Natural killer cell (primary cell): ENCODE data around the gene DOCK1. TPM values are rescaled to one million over a fixed set of nuclear protein-coding genes. Genes with fewer than 3 reads are reported as not detected.

Source experiments
- ATAC-seq, 3 donors: fragments of 150-1000 bp in 2 of 3; fragments of 200-7000 bp in 1 of 3; cut with Tn5 transposase; 1 replicate in 1 of 3; 2 replicates in 2 of 3; pipeline ENCODE4 v1.10.0; 2021; ENCODE audit warnings: mild to moderate bottlenecking in 2 of 3, moderate library complexity in 2 of 3
- DNase-seq, 2 donors: peaks; one replicate each; pipeline versions ENCODE4 v3.0.0 to v3.0.0-alpha.2; 2013 to 2021; ENCODE audit warnings: mixed read lengths in 1 of 2
- H3K27ac ChIP-seq: one replicate; pipeline ENCODE4 v1.5.1; 2013; ENCODE audit warnings: mild to moderate bottlenecking, low read length
- H3K27me3 ChIP-seq: one replicate; pipeline ENCODE4 v1.6.1; 2013; ENCODE audit warnings: low read length; ENCODE audit not compliant: control insufficient read depth, insufficient read depth
- H3K36me3 ChIP-seq: one replicate; pipeline ENCODE4 v1.6.1; 2013; ENCODE audit warnings: low read length; ENCODE audit not compliant: control insufficient read depth, insufficient read depth
- H3K4me1 ChIP-seq: one replicate; pipeline ENCODE4 v1.6.1; 2013; ENCODE audit warnings: low read length; ENCODE audit not compliant: control insufficient read depth, insufficient read depth
- H3K4me3 ChIP-seq: one replicate; pipeline ENCODE4 v1.5.1; 2013; ENCODE audit warnings: low read length
- H3K9me3 ChIP-seq: one replicate; pipeline ENCODE4 v1.6.1; 2013; ENCODE audit warnings: low read length; ENCODE audit not compliant: control insufficient read depth, insufficient read depth
- H3K27ac Mint-ChIP-seq, 2 donors: one replicate each; pipeline ENCODE4 v1.8.0; 2022; ENCODE audit warnings: mild to moderate bottlenecking in 2 of 2, mixed read lengths in 2 of 2, moderate library complexity in 1 of 2
- H3K27me3 Mint-ChIP-seq, 2 donors: one replicate each; pipeline ENCODE4 v1.8.0; 2022; ENCODE audit warnings: low read depth in 2 of 2, mixed read lengths in 2 of 2
- H3K36me3 Mint-ChIP-seq: one replicate; pipeline ENCODE4 v1.8.0; 2022; ENCODE audit warnings: mixed read lengths
- H3K4me1 Mint-ChIP-seq, 2 donors: one replicate each; pipeline ENCODE4 v1.8.0; 2022; ENCODE audit warnings: mixed read lengths in 2 of 2
- H3K4me3 Mint-ChIP-seq: one replicate; pipeline ENCODE4 v1.8.0; 2022; ENCODE audit warnings: mild to moderate bottlenecking, moderate library complexity, mixed read lengths
- H3K9me3 Mint-ChIP-seq, 2 donors: one replicate each; pipeline ENCODE4 v1.8.0; 2022; ENCODE audit warnings: mixed read lengths in 2 of 2
- CTCF ChIP-seq: fragments of 200-600 bp; IDR thresholded peaks from one replicate; pipeline ENCODE4 v1.8.0; 2022; ENCODE audit warnings: antibody characterized with exemption
- WGBS: methylation state at CpG from one replicate; pipeline ENCODE4 v1.1.7; 2013; ENCODE audit warnings: missing lambda C conversion rate; ENCODE audit not compliant: insufficient coverage; 5-methylcytosine and 5-hydroxymethylcytosine counted together
- intact Hi-C: fragments of 100-400 bp; cut with micrococcal nuclease; formaldehyde crosslinking; loops from one replicate; pipeline ENCODE4 v1.14.2; 2022
- total RNA-seq, 4 donors: library from RNA; stranded (reverse); fragments of 120-200 nt in 1 of 4; gene quantifications; one replicate each; pipeline versions ENCODE4 v1.2.3 to v1.2.4, GENCODE V29; 2013 to 2022

Gene DOCK1
- total RNA-seq, 3 donors from 2014 or later (not counting 1 experiment from before 2014, with no cell fraction given): 0.07 to 0.12 (median 0.08) TPM

- no peak for DNase-seq
- no peak for ATAC-seq
- no peaks in the 10 kb centered on the region for H3K4me1 Mint-ChIP-seq
- 93% methylated on average over 12 of the region's 13 CpGs for WGBS
- intact Hi-C loops: no loop called here
- H3K4me3 Mint-ChIP-seq: no peak overlapping the region
- no peaks in the 10 kb centered on the region for H3K9me3 Mint-ChIP-seq
- no peaks in the 10 kb centered on the region for H3K36me3 ChIP-seq
- TF ChIP-seq CTCF: no peak
- no peaks in the 10 kb centered on the region for H3K36me3 Mint-ChIP-seq
- no peak overlapping the region for H3K4me3 ChIP-seq
- H3K27me3 ChIP-seq: no peaks in the 10 kb centered on the region
- H3K4me1 ChIP-seq: no peaks in the 10 kb centered on the region
- H3K9me3 ChIP-seq: no peaks in the 10 kb centered on the region
- H3K27me3 Mint-ChIP-seq: peaks cover 3 to 5% of the 10 kb centered on the region in 2 donors
- H3K27ac Mint-ChIP-seq: no peak overlapping the region
- no peak overlapping the region for H3K27ac ChIP-seq
Measured at GRCh38 chr10:127159648-127160245, 254.5 kb downstream of the DOCK1 start.

GRCh38 chr10:127161482-127161881, 256.3 kb downstream of the DOCK1 start:
- Histone ChIP-seq H3K4me1 (no peaks in the 10 kb centered on the region), H3K9me3 (no peaks in the 10 kb centered on the region), H3K4me3 (no peak overlapping the region), H3K36me3 (no peaks in the 10 kb centered on the region), H3K27me3 (no peaks in the 10 kb centered on the region), H3K27ac (no peak overlapping the region)
- Mint-ChIP-seq H3K36me3 (no peaks in the 10 kb centered on the region), H3K27ac (no peak overlapping the region), H3K4me1 (no peaks in the 10 kb centered on the region), H3K4me3 (no peak overlapping the region), H3K9me3 (no peaks in the 10 kb centered on the region), H3K27me3 (peaks cover 0 to 3% of the 10 kb centered on the region in 2 donors)
- no peak for TF ChIP-seq CTCF
- ATAC-seq: no peak
- intact Hi-C loops: no loop called here
- DNase-seq: no peak
- WGBS: 92% methylated on average over 5 of the region's 5 CpGs

DNA sequence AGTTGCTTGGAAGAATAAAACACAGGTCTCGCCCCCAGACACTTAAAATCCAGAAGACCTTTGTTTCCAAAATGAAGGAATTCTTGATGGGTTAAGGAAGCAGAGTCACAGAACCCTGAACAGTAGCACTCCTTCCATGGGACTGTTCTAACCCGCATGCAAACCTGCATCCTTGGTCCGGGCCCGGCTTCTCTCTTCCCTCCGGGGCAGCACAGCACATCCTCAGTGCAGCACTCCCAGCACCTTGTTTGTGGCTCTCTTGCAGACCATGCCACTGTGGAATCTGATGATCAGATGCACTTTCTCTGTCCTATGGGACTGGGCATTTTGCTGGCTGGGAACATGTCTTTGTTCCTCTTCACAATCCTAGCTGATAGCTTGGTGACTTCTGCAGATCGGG, 257.6 kb downstream of the DOCK1 start:
- H3K4me3 Mint-ChIP-seq: no peak overlapping the region
- peaks cover 0 to 6% of the 10 kb centered on the region in 2 donors for H3K27me3 Mint-ChIP-seq
- TF ChIP-seq CTCF: no peak

DNA sequence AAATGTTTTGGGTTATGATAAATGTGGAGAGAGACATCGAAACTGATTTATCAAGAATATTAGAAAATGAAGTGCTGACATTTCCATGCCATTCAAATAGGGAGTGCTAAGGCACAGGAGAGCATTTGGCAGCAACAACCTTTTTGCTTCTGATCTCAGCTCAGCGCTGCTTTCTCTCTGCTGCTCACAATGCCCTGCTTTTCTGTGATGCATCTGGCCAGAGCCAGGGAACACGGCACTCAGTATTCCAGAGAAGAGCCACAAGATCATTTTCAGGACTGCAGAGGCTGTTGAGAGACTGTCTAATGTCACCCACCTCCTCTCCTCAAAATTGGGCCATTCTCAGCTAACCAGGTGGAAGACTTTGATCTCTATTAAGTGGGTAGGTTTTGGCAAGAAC, 263.0 kb downstream of the DOCK1 start:
- no peaks in the 10 kb centered on the region for H3K36me3 Mint-ChIP-seq
- no peak for DNase-seq
- Histone ChIP-seq H3K36me3 (no peaks in the 10 kb centered on the region), H3K27ac (no peak overlapping the region), H3K4me3 (no peak overlapping the region), H3K27me3 (no peaks in the 10 kb centered on the region), H3K4me1 (no peaks in the 10 kb centered on the region), H3K9me3 (no peaks in the 10 kb centered on the region)
- peaks cover 0 to 2% of the 10 kb centered on the region in 2 donors for H3K27me3 Mint-ChIP-seq
- H3K4me1 Mint-ChIP-seq: no peaks in the 10 kb centered on the region
- intact Hi-C loops: no loop called here
- no peak overlapping the region for H3K4me3 Mint-ChIP-seq
- ATAC-seq: no peak
- 89% methylated on average over 3 of the region's 3 CpGs for WGBS
- TF ChIP-seq CTCF: no peak
- H3K9me3 Mint-ChIP-seq: no peaks in the 10 kb centered on the region
- H3K27ac Mint-ChIP-seq: no peak overlapping the region

More for the DNA sequence above, 257.6 kb downstream of the DOCK1 start:
- WGBS: 94% methylated on average over 6 of the region's 6 CpGs
- H3K9me3 Mint-ChIP-seq: no peaks in the 10 kb centered on the region
- DNase-seq (no peak), ATAC-seq (no peak)
- intact Hi-C loops: no loop called here
- H3K36me3 Mint-ChIP-seq: no peaks in the 10 kb centered on the region
- Histone ChIP-seq H3K27me3 (no peaks in the 10 kb centered on the region), H3K27ac (no peak overlapping the region), H3K36me3 (no peaks in the 10 kb centered on the region), H3K9me3 (no peaks in the 10 kb centered on the region), H3K4me1 (no peaks in the 10 kb centered on the region), H3K4me3 (no peak overlapping the region)
- H3K4me1 Mint-ChIP-seq: no peaks in the 10 kb centered on the region
- no peak overlapping the region for H3K27ac Mint-ChIP-seq
